C4-2B (cell line): Measurements from ENCODE around the gene TIMM21.

Source experiments
- CTCF ChIP-seq: fragments of 450-650 bp; conservative IDR thresholded peaks from 2 replicates; pipeline ENCODE4 v1.5.1; 2017; ENCODE audit warnings: mild to moderate bottlenecking
- ZFX ChIP-seq: fragments of 450-650 bp; IDR thresholded peaks from 2 replicates; pipeline ENCODE4 v1.6.1; 2017

DNA sequence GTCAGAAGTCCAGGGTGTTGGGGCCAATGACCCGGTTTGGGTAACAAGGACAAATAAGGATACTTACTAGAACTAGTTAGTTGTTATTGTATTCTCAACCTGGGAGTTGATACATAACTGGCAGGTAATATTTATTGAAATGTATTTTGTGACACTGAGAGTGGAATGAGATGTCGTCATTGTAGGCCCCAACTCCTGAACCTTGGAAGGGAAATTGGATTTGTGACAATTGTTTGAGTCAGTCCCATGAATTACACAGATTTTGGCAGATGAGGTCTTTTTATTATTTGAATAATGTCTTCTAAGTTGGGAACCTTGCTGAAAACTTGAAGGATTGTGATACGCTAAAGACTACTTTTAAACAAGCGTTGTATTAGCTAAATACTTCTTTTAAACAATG is 5.1 kb downstream of the TIMM21 start:
- TF ChIP-seq CTCF: no peak
- no peak for TF ChIP-seq ZFX
